MM.1S (cell line): Measurements from ENCODE around the gene FGFR2.

ENCODE experiments used
- CTCF ChIP-seq: fragments of 300-600 bp; sonication (generic); IDR thresholded peaks from 2 replicates; pipeline ENCODE4 v1.5.1; 2016; ENCODE audit warnings: antibody characterized with exemption, low read length, mixed read lengths
- EZH2 ChIP-seq: fragments of 300-600 bp; sonication (generic); optimal IDR thresholded peaks from 2 replicates; pipeline ENCODE3; 2017; ENCODE audit warnings: low read depth, mild to moderate bottlenecking, antibody characterized with exemption, low read length, mixed read lengths
- EZH2phosphoT487 ChIP-seq: fragments of 300-600 bp; sonication (generic); IDR thresholded peaks from 2 replicates; pipeline ENCODE4 v1.6.1; 2018; ENCODE audit warnings: antibody characterized with exemption, low read length

GRCh38 chr10:121576139-121576538 lies 22.1 kb downstream of the FGFR2 start:
- TF ChIP-seq EZH2 (no peak), CTCF (no peak), EZH2phosphoT487 (no peak)
